H9 (cell line): Measurements from ENCODE around the gene PRKD2. TPM values are rescaled to one million over a fixed set of nuclear protein-coding genes. Genes with fewer than 3 reads are reported as not detected.

Experiments used
- DNase-seq: peaks from one replicate; pipeline ENCODE4 v3.0.0-alpha.2; 2017
- H2AFZ ChIP-seq: one replicate; pipeline ENCODE4 v1.6.1; 2013; ENCODE audit warnings: mild to moderate bottlenecking, low read length, control low read depth, moderate library complexity
- H2AK5ac ChIP-seq: 2 replicates; pipeline ENCODE4 v1.6.1; 2013; ENCODE audit warnings: low read length, control low read depth, mixed read lengths; ENCODE audit not compliant: insufficient read length
- H2BK120ac ChIP-seq: one replicate; pipeline ENCODE4 v1.6.1; 2013; ENCODE audit warnings: low read depth, mild to moderate bottlenecking, low read length, control low read depth, inconsistent platforms; ENCODE audit not compliant: poor library complexity, severe bottlenecking
- H2BK12ac ChIP-seq: 2 replicates; pipeline ENCODE4 v1.6.1; 2013; ENCODE audit warnings: low read length, control low read depth, mixed read lengths, low read depth; ENCODE audit not compliant: insufficient read length
- H2BK15ac ChIP-seq: 2 replicates; pipeline ENCODE4 v1.6.1; 2013; ENCODE audit warnings: low read depth, low read length, control low read depth
- H2BK20ac ChIP-seq: one replicate; pipeline ENCODE4 v1.6.1; 2013; ENCODE audit warnings: low read depth, mild to moderate bottlenecking, low read length, control low read depth, inconsistent platforms; ENCODE audit not compliant: poor library complexity, severe bottlenecking
- H2BK5ac ChIP-seq: 2 replicates; pipeline ENCODE4 v1.6.1; 2013; ENCODE audit warnings: low read length, control low read depth, mixed read lengths; ENCODE audit not compliant: insufficient read length
- H3K14ac ChIP-seq: 2 replicates; pipeline ENCODE4 v1.6.1; 2013; ENCODE audit warnings: low read length, control low read depth; ENCODE audit not compliant: insufficient read depth
- H3K18ac ChIP-seq: 2 replicates; pipeline ENCODE4 v1.6.1; 2013; ENCODE audit warnings: low read depth, mild to moderate bottlenecking, mixed read lengths, low read length, control low read depth; ENCODE audit not compliant: insufficient read length
- H3K23ac ChIP-seq: 2 replicates; pipeline ENCODE4 v1.6.1; 2013; ENCODE audit warnings: low read length, control low read depth, mixed read lengths, low read depth; ENCODE audit not compliant: insufficient read length
- H3K23me2 ChIP-seq: 2 replicates; pipeline ENCODE4 v1.6.1; 2013; ENCODE audit warnings: low read depth, mild to moderate bottlenecking, mixed read lengths, low read length, control low read depth; ENCODE audit not compliant: insufficient read length, poor library complexity, severe bottlenecking
- H3K27ac ChIP-seq: 2 replicates; pipeline ENCODE4 v1.5.1; 2013; ENCODE audit warnings: low read length, control low read depth, mixed read lengths, low read depth; ENCODE audit not compliant: insufficient read length
- H3K27me3 ChIP-seq: 2 replicates; pipeline ENCODE4 v1.6.1; 2013; ENCODE audit warnings: low read length, control low read depth, inconsistent platforms; ENCODE audit not compliant: insufficient read depth
- H3K4ac ChIP-seq: 2 replicates; pipeline ENCODE4 v1.6.1; 2013; ENCODE audit warnings: low read depth, mild to moderate bottlenecking, control low read depth, inconsistent platforms, low read length, moderate library complexity
- H3K4me1 ChIP-seq: 2 replicates; pipeline ENCODE4 v1.6.1; 2013; ENCODE audit warnings: low read length, control low read depth, inconsistent platforms; ENCODE audit not compliant: insufficient read depth
- H3K4me2 ChIP-seq: 2 replicates; pipeline ENCODE4 v1.6.1; 2013; ENCODE audit warnings: low read length, control low read depth, mixed read lengths; ENCODE audit not compliant: insufficient read length, insufficient read depth
- H3K56ac ChIP-seq: 2 replicates; pipeline ENCODE4 v1.6.1; 2013; ENCODE audit warnings: low read depth, mild to moderate bottlenecking, mixed read lengths, low read length, control low read depth; ENCODE audit not compliant: insufficient read length
- H3K79me1 ChIP-seq: 2 replicates; pipeline ENCODE4 v1.6.1; 2013; ENCODE audit warnings: low read depth, mild to moderate bottlenecking, moderate library complexity, low read length, control low read depth, inconsistent platforms; ENCODE audit not compliant: insufficient read depth, poor library complexity, severe bottlenecking
- H3K79me2 ChIP-seq: 2 replicates; pipeline ENCODE4 v1.6.1; 2013; ENCODE audit warnings: low read length, control low read depth, inconsistent platforms; ENCODE audit not compliant: insufficient read depth
- H3K9ac ChIP-seq: 2 replicates; pipeline ENCODE4 v1.6.1; 2013; ENCODE audit warnings: low read length, control low read depth, mixed read lengths; ENCODE audit not compliant: insufficient read length; ENCODE audit errors: extremely low read depth
- H3K9me3 ChIP-seq: one replicate; pipeline ENCODE4 v1.6.1; 2013; ENCODE audit warnings: low read depth, low read length, inconsistent platforms; ENCODE audit not compliant: control insufficient read depth
- H3T11ph ChIP-seq: one replicate; pipeline ENCODE4 v1.6.1; 2013; ENCODE audit warnings: mild to moderate bottlenecking, low read length, control low read depth, inconsistent platforms
- H4K20me1 ChIP-seq: one replicate; pipeline ENCODE4 v1.6.1; 2013; ENCODE audit not compliant: control insufficient read depth, insufficient read length, insufficient read depth
- H4K5ac ChIP-seq: 2 replicates; pipeline ENCODE4 v1.6.1; 2013; ENCODE audit warnings: low read depth, mild to moderate bottlenecking, mixed read lengths, low read length, control low read depth; ENCODE audit not compliant: insufficient read length
- H4K8ac ChIP-seq: replicated peaks from 2 replicates; pipeline ENCODE4 v1.6.1; 2013; ENCODE audit warnings: low read length, control low read depth, mixed read lengths, low read depth; ENCODE audit not compliant: insufficient read length
- H4K91ac ChIP-seq: 2 replicates; pipeline ENCODE4 v1.6.1; 2013; ENCODE audit warnings: low read depth, mild to moderate bottlenecking, moderate library complexity, mixed read lengths, low read length, control low read depth; ENCODE audit not compliant: insufficient read length
- H3K27ac Mint-ChIP-seq, 3 experiments: 2 replicates in 2 of 3; 3 replicates in 1 of 3; pipeline ENCODE4 v1.8.0; 2020 to 2021; ENCODE audit warnings: mixed read lengths in 3 of 3, mild to moderate bottlenecking in 1 of 3, moderate library complexity in 1 of 3
- H3K27me3 Mint-ChIP-seq: 2 replicates; pipeline ENCODE4 v1.8.0; 2021; ENCODE audit warnings: low read depth, mild to moderate bottlenecking, moderate library complexity, mixed read lengths
- H3K36me3 Mint-ChIP-seq, 3 experiments: 2 replicates in 2 of 3; 3 replicates in 1 of 3; pipeline ENCODE4 v1.8.0; 2020 to 2021; ENCODE audit warnings: low read depth in 3 of 3, mixed read lengths in 3 of 3; ENCODE audit not compliant: insufficient read depth in 1 of 3
- H3K4me1 Mint-ChIP-seq, 2 experiments: 2 replicates each; pipeline ENCODE4 v1.8.0; 2020; ENCODE audit warnings: mixed read lengths in 2 of 2
- H3K4me3 Mint-ChIP-seq, 2 experiments: 2 replicates in 1 of 2; 3 replicates in 1 of 2; pipeline ENCODE4 v1.8.0; 2020 to 2021; ENCODE audit warnings: mild to moderate bottlenecking in 2 of 2, mixed read lengths in 2 of 2, moderate library complexity in 1 of 2
- H3K9me3 Mint-ChIP-seq, 2 experiments: 2 replicates in 1 of 2; 3 replicates in 1 of 2; pipeline ENCODE4 v1.8.0; 2020; ENCODE audit warnings: mild to moderate bottlenecking in 2 of 2, mixed read lengths in 2 of 2, moderate library complexity in 1 of 2
- WGBS: extraction: QIAGEN DNeasy Blood & Tissue Kit; methylation state at CpG from one replicate; pipeline ENCODE4 v1.1.7; 2013; ENCODE audit warnings: missing lambda C conversion rate, low lambda C conversion rate, mixed read lengths; ENCODE audit not compliant: insufficient read length; ENCODE audit errors: extremely low coverage; 5-methylcytosine and 5-hydroxymethylcytosine counted together
- total RNA-seq: library from RNA; stranded (reverse); gene quantifications from 2 replicates; pipeline ENCODE4 v1.2.1, GENCODE V29; 2021
- TF ChIP-seq, protein P1 (sequence below): fragments of 200-600 bp; sonication (generic); conservative IDR thresholded peaks from 3 replicates; pipeline ENCODE4 v1.8.0; 2021; ENCODE audit warnings: antibody characterized with exemption, mild to moderate bottlenecking

The PRKD2 gene
- total RNA-seq, 1 experiment from 2014 or later: 60.7 TPM

DNA sequence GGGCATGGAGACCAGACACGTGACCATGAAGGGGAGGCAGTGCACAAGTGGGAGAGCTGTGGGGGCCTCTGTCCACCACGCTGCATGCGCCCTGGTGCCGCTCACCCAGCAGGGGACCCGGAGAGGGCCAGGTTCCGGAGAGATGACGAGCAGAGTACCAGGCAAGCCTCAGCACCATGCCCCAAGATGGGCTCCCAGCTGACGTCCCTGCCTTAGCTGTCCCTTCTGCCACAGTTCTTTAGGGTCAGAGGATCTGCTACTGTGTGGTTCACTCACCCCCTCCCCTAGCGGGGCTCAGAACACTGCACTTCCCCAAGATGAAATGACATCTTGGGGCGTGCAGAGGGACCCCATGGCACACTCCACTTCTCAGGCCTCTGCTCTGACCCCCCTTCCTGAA, 9.6 kb upstream of the PRKD2 start:
- DNase-seq: no peak
- Histone ChIP-seq H3K4me2 (no peak overlapping the region), H4K91ac (no peak overlapping the region), H4K20me1 (no peaks in the 10 kb centered on the region), H2BK20ac (no peak overlapping the region), H3K4me1 (no peaks in the 10 kb centered on the region), H3K27ac (no peak overlapping the region), H3K14ac (no peak overlapping the region), H4K8ac (no peak overlapping the region), H3K9ac (no peak overlapping the region), H3K56ac (no peak overlapping the region), H3K4ac (no peak overlapping the region), H2BK5ac (no peak overlapping the region), H2BK15ac (no peak overlapping the region), H3K9me3 (no peaks in the 10 kb centered on the region), H2AFZ (no peak overlapping the region), H3K23ac (no peak overlapping the region), H3T11ph (no peak overlapping the region), H2BK120ac (no peak overlapping the region), H4K5ac (no peak overlapping the region), H3K79me2 (no peaks in the 10 kb centered on the region), H2AK5ac (no peak overlapping the region), H3K18ac (no peak overlapping the region), H3K23me2 (no peaks in the 10 kb centered on the region), H2BK12ac (no peak overlapping the region), H3K27me3 (no peaks in the 10 kb centered on the region), H3K79me1 (no peaks in the 10 kb centered on the region)
- H3K4me3 Mint-ChIP-seq: peak overlapping the region in 1 of 2 experiments; percentile 50; a peak in 2 of 5 replicates
- WGBS: no CpG with 5 or more reads among the region's 10 CpGs
- peaks cover 16 to 27% of the 10 kb centered on the region in 2 experiments for H3K4me1 Mint-ChIP-seq
- no peaks in the 10 kb centered on the region for H3K9me3 Mint-ChIP-seq
- TF ChIP-seq, protein P1, sequence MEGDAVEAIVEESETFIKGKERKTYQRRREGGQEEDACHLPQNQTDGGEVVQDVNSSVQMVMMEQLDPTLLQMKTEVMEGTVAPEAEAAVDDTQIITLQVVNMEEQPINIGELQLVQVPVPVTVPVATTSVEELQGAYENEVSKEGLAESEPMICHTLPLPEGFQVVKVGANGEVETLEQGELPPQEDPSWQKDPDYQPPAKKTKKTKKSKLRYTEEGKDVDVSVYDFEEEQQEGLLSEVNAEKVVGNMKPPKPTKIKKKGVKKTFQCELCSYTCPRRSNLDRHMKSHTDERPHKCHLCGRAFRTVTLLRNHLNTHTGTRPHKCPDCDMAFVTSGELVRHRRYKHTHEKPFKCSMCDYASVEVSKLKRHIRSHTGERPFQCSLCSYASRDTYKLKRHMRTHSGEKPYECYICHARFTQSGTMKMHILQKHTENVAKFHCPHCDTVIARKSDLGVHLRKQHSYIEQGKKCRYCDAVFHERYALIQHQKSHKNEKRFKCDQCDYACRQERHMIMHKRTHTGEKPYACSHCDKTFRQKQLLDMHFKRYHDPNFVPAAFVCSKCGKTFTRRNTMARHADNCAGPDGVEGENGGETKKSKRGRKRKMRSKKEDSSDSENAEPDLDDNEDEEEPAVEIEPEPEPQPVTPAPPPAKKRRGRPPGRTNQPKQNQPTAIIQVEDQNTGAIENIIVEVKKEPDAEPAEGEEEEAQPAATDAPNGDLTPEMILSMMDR: no peak
- H3K36me3 Mint-ChIP-seq: peaks cover 47 to 88% (median 86%) of the 10 kb centered on the region in 3 experiments
- H3K27me3 Mint-ChIP-seq: no peaks in the 10 kb centered on the region; the same call in 1 of the 2 replicates
- H3K27ac Mint-ChIP-seq: peak overlapping the region; percentile 85 to 94 (median 87); a peak in 5 of 7 replicates
